ENCODE data around the gene PGGHG. TPM values are rescaled to one million over a fixed set of nuclear protein-coding genes. Genes with fewer than 3 reads are reported as not detected.
A peak's percentile ranks its signal among the peaks of the same experiment; 100 is the strongest.

Gene PGGHG
- total RNA-seq, 2 experiments from 2014 or later = 670 to 671 TPM

GRCh38 chr11:326592-326841 lies 37.6 kb downstream of the PGGHG start:
- ChIA-PET POLR2A (interaction anchor here (1.1 to 1.7 kb wide), 3 partner anchors 17 to 40 kb away, joined by 4 to 11 read pairs (median 5); no protein-coding TSS in a partner anchor), CTCF (no interaction called here)
- Mint-ChIP-seq H3K27ac (peak overlapping the region; percentile 83), H3K4me1 (ENCODE audit: low read depth) (peaks cover 62% of the 10 kb centered on the region), H3K36me3 (ENCODE audit: low read depth) (no peaks in the 10 kb centered on the region), H3K27me3 (no peaks in the 10 kb centered on the region), H3K4me3 (peak overlapping the region; percentile 48), H3K9me3 (no peaks in the 10 kb centered on the region)
- no peak for DNase-seq
- intact Hi-C loops (cut with DNase I, micrococcal nuclease) = no loop called here
- Histone ChIP-seq H3K27ac (ENCODE audit: low read depth in 1 of 2, low read length in 2 of 2) (peak overlapping the region; percentile 71 to 89), H3K36me3 (ENCODE audit: insufficient read depth, low read length) (no peaks in the 10 kb centered on the region), H3K4me1 (ENCODE audit: insufficient read depth, low read length) (peaks cover 68% of the 10 kb centered on the region), H3K9me3 (ENCODE audit: control insufficient read depth in 1 of 2, insufficient read depth in 1 of 2, low read length in 2 of 2) (no peaks in the 10 kb centered on the region), H3K27me3 (ENCODE audit: control insufficient read depth in 1 of 2, insufficient read depth in 2 of 2, low read length in 2 of 2) (no peaks in the 10 kb centered on the region), H3K4me3 (ENCODE audit: low read length) (peak overlapping the region; percentile 12)
- TF ChIP-seq, protein P1, sequence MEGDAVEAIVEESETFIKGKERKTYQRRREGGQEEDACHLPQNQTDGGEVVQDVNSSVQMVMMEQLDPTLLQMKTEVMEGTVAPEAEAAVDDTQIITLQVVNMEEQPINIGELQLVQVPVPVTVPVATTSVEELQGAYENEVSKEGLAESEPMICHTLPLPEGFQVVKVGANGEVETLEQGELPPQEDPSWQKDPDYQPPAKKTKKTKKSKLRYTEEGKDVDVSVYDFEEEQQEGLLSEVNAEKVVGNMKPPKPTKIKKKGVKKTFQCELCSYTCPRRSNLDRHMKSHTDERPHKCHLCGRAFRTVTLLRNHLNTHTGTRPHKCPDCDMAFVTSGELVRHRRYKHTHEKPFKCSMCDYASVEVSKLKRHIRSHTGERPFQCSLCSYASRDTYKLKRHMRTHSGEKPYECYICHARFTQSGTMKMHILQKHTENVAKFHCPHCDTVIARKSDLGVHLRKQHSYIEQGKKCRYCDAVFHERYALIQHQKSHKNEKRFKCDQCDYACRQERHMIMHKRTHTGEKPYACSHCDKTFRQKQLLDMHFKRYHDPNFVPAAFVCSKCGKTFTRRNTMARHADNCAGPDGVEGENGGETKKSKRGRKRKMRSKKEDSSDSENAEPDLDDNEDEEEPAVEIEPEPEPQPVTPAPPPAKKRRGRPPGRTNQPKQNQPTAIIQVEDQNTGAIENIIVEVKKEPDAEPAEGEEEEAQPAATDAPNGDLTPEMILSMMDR (IDR thresholded peaks at IDR 0.05) = no peak
- no peak for ATAC-seq (ENCODE audit: poor library complexity)

DNA sequence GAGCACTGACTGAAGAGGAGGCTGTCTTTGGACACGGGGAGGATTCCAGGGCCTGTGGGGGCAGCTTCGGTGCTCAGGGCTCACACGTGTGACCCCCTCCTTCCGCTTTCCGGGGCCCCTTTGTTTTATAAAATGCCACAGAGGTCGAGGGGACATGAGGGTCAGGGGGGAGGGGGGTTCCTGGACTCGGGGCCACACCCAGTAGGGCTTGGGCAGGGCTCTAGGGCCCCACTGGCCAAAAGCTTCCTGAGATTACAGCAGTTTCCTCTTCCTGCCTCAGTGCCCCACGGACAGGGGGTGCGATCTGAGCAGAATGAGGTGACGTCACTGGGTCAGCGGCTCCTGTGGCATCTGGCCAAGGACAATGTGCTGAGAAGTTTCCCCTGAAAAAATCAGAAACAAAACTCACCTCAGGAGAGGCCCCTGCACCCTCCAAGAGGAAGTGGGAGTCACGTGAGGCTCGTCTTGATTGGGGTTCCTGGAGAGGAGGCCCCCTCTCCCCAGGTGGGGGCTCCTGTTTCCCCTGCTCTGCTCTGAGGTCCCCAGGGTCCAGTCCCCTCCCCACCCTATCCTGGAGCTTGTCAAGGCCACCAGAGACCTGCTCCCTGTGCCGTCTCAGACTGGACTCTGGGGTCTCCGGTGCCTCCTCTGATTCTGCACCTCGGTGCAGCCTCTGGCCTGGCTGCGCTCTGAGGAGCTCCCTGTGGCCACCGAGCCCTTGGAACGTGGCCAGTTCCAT lies 38.1 kb downstream of the PGGHG start:
- TF ChIP-seq, protein P1 (IDR thresholded peaks at IDR 0.05) = no peak
- peaks cover 67% of the 10 kb centered on the region for H3K4me1 Mint-ChIP-seq (ENCODE audit: low read depth)
- ChIA-PET POLR2A (interaction anchor here (0.5 to 3.2 kb wide), 7 partner anchors 9 to 179 kb away, joined by 3 to 14 read pairs (median 5); no protein-coding TSS in a partner anchor), CTCF (no interaction called here)
- peak overlapping the region; percentile 59 for H3K4me3 Mint-ChIP-seq
- H3K9me3 ChIP-seq (ENCODE audit: control insufficient read depth in 1 of 2, insufficient read depth in 1 of 2, low read length in 2 of 2) = no peaks in the 10 kb centered on the region
- no peaks in the 10 kb centered on the region for H3K27me3 Mint-ChIP-seq
- H3K27ac Mint-ChIP-seq = peak overlapping the region; percentile 83
- no peaks in the 10 kb centered on the region for H3K36me3 Mint-ChIP-seq (ENCODE audit: low read depth)
- peaks cover 73% of the 10 kb centered on the region for H3K4me1 ChIP-seq (ENCODE audit: insufficient read depth, low read length)
- no peaks in the 10 kb centered on the region for H3K9me3 Mint-ChIP-seq
- DNase-seq (peak in 8 of 14 experiments; percentile 50 to 90 (median 69)), ATAC-seq (ENCODE audit: poor library complexity) (peak; percentile 60)
- intact Hi-C loops (cut with DNase I, micrococcal nuclease) = no loop called here
- no peaks in the 10 kb centered on the region for H3K36me3 ChIP-seq (ENCODE audit: insufficient read depth, low read length)
- H3K27me3 ChIP-seq (ENCODE audit: control insufficient read depth in 1 of 2, insufficient read depth in 2 of 2, low read length in 2 of 2) = no peaks in the 10 kb centered on the region
- peak overlapping the region; percentile 71 to 89 for H3K27ac ChIP-seq (ENCODE audit: low read depth in 1 of 2, low read length in 2 of 2)
- peak overlapping the region; percentile 12 for H3K4me3 ChIP-seq (ENCODE audit: low read length)

DNA sequence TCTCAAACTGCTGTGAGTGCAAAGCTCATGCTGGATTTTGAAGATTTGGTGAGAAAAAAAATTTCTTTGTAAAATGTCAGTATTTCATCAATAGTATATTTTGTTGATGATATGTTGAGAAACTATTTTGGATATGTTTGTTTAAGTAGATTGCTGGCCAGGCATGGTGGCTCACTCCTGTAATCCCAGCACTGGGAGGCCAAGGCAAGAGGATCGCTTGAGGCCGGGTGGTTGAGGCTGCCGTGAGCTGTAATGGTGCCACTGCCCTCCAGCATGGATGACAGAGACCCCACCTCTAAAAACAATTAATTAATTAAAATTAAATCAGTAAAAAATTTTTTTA lies 38.6 kb downstream of the PGGHG start:
- Histone ChIP-seq H3K4me1 (ENCODE audit: insufficient read depth, low read length) (peaks cover 74% of the 10 kb centered on the region), H3K4me3 (ENCODE audit: low read length) (no peak overlapping the region)

More for the DNA sequence above, 38.6 kb downstream of the PGGHG start:
- ChIA-PET CTCF (no interaction called here), POLR2A (interaction anchor here (1.0 to 3.2 kb wide), 5 partner anchors 10 to 179 kb away, joined by 3 to 14 read pairs (median 8); no protein-coding TSS in a partner anchor)
- no peaks in the 10 kb centered on the region for H3K27me3 Mint-ChIP-seq
- TF ChIP-seq, protein P1 (IDR thresholded peaks at IDR 0.05) = no peak
- H3K4me3 Mint-ChIP-seq = peak overlapping the region; percentile 59
- H3K36me3 Mint-ChIP-seq (ENCODE audit: low read depth) = no peaks in the 10 kb centered on the region
- H3K9me3 Mint-ChIP-seq = no peaks in the 10 kb centered on the region
- no peak for DNase-seq
- H3K4me1 Mint-ChIP-seq (ENCODE audit: low read depth) = peaks cover 67% of the 10 kb centered on the region
- no peaks in the 10 kb centered on the region for H3K27me3 ChIP-seq (ENCODE audit: control insufficient read depth in 1 of 2, insufficient read depth in 2 of 2, low read length in 2 of 2)
- H3K27ac ChIP-seq (ENCODE audit: low read depth in 1 of 2, low read length in 2 of 2) = peak overlapping the region; percentile 71 to 89
- no peaks in the 10 kb centered on the region for H3K9me3 ChIP-seq (ENCODE audit: control insufficient read depth in 1 of 2, insufficient read depth in 1 of 2, low read length in 2 of 2)
- no peak for ATAC-seq (ENCODE audit: poor library complexity)
- H3K36me3 ChIP-seq (ENCODE audit: insufficient read depth, low read length) = no peaks in the 10 kb centered on the region
- H3K27ac Mint-ChIP-seq = peak overlapping the region; percentile 83
- intact Hi-C loops (cut with DNase I, micrococcal nuclease) = no loop called here
